ENCODE measurements around the gene CGNL1.

- TF ChIP-seq TAF1 (IDR thresholded peaks at IDR 0.05; ENCODE audit: borderline replicate concordance, low read depth, low read length) (no peak), CTCF (IDR thresholded peaks at IDR 0.05) (no peak), YY1 (IDR thresholded peaks at IDR 0.05; ENCODE audit: low read depth) (no peak), RFX5 (IDR thresholded peaks at IDR 0.05; ENCODE audit: low read length) (no peak), RAD21 (IDR thresholded peaks at IDR 0.05; ENCODE audit: low read length) (no peak), FOXM1 (IDR thresholded peaks at IDR 0.05; ENCODE audit: low read depth) (no peak), EP300 (IDR thresholded peaks at IDR 0.05; ENCODE audit: borderline replicate concordance in 1 of 2, low read depth in 1 of 2, low read length in 1 of 2) (no peak), GATA2 (CRISPR knock-in tag; IDR thresholded peaks at IDR 0.05) (no peak), ELF1 (IDR thresholded peaks at IDR 0.05) (no peak), USF2 (IDR thresholded peaks at IDR 0.05; ENCODE audit: borderline replicate concordance, low read depth, low read length) (no peak), NFIC (IDR thresholded peaks at IDR 0.05; ENCODE audit: borderline replicate concordance) (no peak), EZH2phosphoT487 (IDR thresholded peaks at IDR 0.05; ENCODE audit: borderline replicate concordance, low read depth) (no peak)
Observed at GRCh38 chr15:57463360-57463759, 87.1 kb downstream of the CGNL1 start.
